ENCODE data around the gene ANKRD9.

ANKRD9 gene

GRCh38 chr14:102471921-102472790, 37.4 kb downstream of the ANKRD9 start:
- DNase-seq = no peak

GRCh38 chr14:102469261-102469660, 40.3 kb downstream of the ANKRD9 start:
- DNase-seq = no peak

GRCh38 chr14:102464846-102465341, 44.7 kb downstream of the ANKRD9 start:
- DNase-seq = no peak

- no peak for DNase-seq
Measured at GRCh38 chr14:102464006-102464405, 45.6 kb downstream of the ANKRD9 start.

GRCh38 chr14:102462391-102462790, 47.2 kb downstream of the ANKRD9 start:
- no peak for DNase-seq

- DNase-seq = no peak
Measured at GRCh38 chr14:102461490-102462338, 47.9 kb downstream of the ANKRD9 start.

GRCh38 chr14:102457509-102457908, 52.1 kb downstream of the ANKRD9 start:
- DNase-seq = no peak

- DNase-seq = no peak
Measured at GRCh38 chr14:102454711-102455110, 54.9 kb downstream of the ANKRD9 start.

GRCh38 chr14:102452302-102452701, 57.3 kb downstream of the ANKRD9 start:
- no peak for DNase-seq
